Fibroblast of skin of right biceps (primary cell): ENCODE data around the gene TSPEAR.

ENCODE experiments used
- DNase-seq: peaks from one replicate; pipeline ENCODE4 v3.0.0-alpha.2; 2013

Gene TSPEAR

DNA sequence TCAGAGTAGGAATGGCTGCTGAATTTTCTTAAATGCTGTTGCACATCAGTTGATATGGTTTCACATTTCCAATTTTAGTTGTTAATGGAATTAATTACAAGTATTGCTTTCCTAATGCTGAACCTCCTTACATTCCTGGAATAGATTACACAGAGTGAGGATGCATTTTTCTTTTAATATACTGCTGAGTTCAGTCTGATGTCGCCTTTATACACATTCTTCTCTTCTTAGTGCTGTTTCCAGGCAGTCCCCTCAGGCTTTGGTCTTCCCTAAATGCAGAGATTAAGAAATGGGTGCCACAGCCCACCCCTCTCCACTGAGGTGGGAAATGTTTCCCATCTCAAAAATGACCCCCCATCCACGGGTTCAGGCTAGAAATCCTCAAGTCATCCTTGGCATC is 6.7 kb upstream of the TSPEAR start:
- DNase-seq, result peak; percentile 9

DNA sequence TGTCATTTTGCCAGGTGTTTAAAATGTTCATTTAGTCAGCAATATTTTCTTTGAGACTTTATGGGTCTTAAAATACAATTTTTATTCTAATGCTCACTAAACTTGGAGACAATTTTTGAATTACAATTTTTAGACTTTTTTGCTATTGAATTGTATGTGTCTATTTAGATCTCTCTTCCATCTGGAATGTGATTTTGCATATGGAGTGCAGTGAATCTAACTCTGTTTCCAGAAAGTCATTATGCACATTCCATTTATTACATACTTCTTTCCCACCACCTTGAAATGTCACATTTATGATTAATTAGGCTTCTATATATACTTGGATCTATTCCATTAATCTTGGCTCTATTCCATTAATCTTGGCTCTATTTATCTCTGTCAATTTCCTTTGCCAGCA is 5.6 kb upstream of the TSPEAR start:
- peak; percentile 34 for DNase-seq

DNA sequence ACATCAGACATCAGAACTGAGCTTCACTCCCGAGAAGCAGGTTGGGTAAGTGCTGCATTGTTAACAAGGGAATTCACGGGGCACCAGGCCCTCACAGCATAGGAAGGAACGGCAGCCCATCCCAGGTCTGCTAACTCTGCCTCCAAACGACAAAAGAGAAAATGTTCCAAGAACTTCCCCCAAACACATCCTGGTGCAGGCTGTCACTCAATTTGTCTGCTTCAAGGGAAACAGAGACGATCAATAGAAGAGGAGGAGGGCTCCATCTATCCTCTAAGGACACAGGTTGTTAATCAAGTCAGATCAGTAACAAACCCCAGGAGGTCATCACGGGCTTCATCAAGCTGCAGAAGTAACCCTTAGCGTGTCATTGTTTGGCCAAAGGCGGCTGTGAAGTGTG is 3.5 kb upstream of the TSPEAR start:
- no peak for DNase-seq

DNA sequence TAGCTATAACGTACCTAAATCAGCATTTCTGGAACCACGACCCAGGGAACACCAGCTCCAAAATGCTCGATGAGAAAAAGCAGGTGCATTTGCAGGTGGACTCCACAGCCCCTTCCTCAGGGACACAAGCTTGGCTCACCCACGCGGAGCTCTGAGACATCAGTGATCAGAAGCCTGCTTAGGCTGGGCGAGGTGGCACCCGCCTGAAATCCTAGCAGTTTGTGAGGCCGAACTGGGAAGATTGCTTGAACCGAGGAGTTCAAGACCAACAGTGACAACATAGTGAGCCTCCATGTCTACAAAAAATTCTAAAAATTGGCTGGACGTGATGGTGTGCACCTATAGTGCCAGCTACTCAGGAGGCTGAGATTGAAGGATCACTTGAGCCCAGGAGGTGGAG is 2.5 kb upstream of the TSPEAR start:
- DNase-seq, result no peak

DNA sequence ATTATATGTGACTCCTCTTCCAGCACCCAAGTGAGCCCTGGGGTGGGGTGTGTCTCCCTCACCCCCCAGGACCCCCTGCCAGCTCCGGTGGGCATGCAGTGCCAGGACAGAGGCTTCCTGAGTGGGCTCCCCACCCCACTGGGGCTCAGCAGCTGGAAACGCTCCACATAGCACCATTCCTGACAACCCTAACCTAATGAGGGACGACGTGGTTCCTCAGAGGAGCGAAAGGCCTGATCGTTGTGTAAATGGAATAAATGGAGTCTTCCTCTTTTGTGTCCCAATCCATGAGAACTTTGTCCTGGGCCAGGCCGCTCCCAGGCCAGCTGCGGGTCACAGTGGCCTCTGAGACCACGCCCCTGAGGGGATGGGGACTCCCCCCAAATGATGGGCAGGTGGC is 1.8 kb upstream of the TSPEAR start:
- DNase-seq, result no peak

DNA sequence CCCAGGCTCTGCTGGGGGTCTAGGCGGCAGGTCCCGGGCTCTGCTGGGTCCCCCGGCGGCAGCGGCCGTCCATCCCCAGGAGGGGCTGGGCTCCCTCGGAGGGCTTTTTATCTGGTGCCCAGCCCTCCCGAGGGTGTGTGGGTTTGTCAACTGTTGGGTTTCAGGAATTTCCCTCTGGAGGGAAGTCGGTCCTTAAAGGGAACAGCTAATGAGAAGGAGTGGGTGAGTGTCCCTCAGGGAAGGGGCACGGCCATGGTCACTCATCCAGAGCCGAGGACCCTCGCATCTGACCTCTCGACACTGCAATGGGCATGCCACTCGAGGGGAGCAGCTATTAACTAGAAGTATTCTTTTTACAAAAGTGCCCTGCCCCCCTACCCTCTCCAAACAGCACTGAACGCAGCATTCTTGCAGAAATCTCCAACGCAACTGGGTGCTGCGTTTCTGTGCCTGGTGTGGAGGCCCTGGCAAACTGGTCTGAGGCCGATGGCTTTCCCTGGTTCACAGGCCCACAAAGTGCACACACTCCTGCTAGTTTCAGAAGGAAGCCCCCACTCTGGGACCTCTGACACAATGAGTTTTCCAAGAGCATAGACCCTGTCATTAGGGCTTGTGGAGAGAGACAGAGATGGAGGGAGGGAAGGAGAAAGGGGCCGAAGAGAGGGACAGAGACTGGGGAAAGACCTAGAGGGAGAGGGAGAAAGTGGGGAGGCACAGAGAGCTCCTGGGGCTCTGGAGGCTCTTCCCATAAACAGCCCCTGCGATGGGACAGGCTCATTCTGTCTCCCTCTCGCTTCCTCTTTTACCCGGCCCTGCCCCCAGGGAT is 1.0 kb upstream of the TSPEAR start:
- no peak for DNase-seq

DNA sequence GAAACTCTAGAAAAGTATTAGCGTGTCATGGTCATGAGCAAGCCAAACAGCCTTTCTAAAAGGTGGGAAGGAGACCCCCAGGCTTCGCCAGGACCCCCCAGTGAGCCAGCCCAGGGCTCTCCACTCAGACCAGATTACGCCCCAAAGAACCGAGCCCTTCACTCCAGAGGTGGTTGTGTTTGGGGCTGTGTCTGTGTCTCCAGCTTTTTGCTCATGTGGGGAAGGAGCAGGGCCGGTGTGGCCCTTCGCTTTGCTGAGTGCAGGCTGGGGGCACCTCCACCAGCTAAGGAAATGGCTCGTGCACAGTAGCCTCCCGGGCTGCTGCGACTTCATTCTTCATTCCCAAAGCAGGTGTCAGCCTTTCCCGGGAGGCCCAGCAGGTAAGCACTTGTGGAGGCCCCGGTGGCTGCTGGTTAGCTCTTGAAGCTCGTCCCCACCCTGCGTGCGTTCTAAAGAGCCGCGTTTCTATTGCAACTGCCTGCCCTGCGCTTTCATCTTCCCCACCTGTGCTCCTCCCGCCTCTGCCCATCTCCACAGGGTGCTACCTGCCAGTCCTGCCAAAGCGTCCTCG is 531 bp downstream of the TSPEAR start:
- no peak for DNase-seq

DNA sequence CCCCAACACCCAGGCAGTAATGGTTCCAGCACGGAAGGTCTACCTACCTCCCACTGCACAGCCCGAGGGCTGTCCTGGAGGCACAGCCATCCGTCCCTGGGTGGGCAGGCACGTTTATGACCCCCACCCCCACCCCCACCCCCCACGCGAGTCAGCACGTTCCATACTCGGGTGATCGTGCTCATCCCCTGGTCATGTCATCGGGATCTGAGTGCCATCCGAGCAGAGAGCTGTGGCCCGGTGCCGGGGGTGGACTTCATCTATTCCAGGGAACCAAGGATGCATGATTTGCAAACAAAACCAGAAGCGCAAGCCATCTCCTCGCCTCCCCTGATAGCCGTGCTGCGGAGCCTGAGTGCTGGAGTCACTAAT is 1.1 kb downstream of the TSPEAR start:
- no peak for DNase-seq

DNA sequence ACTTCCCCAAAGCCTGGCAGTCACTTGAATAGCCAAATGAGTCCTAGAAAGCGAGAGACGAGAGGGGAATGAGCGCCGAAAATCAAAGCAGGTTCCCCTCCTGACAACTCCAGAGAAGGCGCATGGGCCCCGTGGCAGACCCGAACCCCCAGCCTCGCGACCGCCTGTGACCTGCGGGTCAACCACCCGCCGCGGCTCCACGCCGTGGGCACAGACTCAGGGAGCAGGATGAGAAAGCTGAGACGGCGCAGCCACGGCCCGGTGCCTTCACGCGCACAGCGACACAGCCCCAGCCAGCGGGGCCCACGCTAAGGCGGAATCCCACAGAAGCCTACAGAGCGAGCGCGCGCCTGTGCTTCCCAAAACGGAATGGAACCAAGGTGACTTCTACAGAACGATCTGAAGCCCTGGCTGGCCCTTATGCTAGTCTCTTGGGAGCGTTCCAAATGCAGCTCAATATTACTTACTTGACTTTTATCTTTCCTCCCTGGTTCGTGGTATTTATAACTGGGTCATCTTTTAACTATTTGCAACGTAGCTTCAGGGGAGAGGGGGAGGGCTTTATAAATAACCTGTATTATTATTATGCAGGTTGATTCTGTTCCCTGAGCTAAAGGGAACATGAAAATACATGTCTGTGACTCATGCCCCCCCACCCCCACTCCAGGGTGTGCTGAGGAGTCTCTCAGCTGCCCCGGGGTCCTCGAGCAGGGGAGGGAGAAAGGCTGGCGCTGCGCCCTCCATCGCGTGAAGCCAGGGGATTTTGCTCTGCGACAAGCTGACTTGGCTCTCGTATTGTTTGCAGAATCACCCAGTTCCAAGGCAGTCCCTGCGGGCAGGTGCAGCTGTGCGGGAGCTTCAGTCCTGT is 1.7 kb downstream of the TSPEAR start:
- DNase-seq, result peak; percentile 1

DNA sequence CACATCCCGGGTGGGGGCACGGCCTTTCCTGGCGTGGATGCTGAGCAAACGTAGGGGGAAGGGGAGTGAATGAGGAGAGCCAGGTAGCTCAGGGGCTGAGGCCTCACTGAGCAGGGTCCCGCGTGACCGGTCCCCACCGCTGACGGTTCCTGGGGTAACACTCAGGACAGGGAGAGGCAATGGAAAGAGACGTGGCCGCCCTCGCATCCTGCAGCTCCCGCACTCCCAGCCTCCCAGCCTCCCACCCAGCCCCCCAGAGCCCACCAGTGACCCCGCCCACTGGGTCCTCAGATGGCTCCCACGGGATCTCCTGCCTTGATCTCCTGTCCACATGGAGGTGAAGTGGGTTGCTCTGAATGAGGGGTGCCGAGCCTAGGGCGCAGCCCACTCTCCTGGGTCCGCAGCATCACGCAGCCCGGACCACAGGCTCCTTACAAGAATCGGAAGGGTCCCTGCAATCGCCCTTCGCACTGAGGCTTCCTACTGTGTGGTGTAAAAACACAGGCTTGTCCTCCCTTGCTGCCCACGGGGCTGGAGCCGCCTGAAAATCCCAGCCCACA is 2.4 kb downstream of the TSPEAR start:
- DNase-seq, result no peak

DNA sequence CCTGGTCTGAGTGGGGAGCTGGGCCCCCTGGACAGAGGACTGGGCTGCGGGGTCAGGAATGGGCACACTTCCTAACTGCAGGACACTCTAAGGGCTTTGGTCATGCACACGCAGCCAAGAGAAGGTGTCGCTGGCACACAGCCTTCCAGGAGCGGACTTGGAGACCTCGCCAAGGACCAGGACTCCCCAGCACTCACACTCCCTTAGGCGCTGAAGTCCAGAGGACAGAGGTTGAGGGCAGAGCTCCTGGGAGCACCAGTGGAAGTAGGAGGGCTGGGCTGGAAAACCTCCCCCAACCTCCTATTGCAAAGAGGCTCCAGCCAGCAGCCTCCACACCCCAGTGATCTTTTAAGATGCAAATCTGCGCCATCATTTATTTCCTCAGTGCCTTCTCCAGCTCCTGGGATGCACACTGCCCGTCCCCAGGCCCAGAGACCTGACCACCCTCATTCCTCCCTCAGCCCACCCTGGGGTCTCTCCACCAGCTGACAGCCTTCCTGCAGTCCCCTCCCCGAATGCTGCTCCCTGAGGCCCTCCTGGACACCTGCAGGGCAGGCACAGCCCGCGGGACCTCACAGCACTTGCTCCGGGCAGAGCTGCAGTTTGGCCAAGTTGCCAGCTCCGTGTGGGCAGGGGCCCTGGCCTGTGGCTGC is 3.0 kb downstream of the TSPEAR start:
- no peak for DNase-seq

DNA sequence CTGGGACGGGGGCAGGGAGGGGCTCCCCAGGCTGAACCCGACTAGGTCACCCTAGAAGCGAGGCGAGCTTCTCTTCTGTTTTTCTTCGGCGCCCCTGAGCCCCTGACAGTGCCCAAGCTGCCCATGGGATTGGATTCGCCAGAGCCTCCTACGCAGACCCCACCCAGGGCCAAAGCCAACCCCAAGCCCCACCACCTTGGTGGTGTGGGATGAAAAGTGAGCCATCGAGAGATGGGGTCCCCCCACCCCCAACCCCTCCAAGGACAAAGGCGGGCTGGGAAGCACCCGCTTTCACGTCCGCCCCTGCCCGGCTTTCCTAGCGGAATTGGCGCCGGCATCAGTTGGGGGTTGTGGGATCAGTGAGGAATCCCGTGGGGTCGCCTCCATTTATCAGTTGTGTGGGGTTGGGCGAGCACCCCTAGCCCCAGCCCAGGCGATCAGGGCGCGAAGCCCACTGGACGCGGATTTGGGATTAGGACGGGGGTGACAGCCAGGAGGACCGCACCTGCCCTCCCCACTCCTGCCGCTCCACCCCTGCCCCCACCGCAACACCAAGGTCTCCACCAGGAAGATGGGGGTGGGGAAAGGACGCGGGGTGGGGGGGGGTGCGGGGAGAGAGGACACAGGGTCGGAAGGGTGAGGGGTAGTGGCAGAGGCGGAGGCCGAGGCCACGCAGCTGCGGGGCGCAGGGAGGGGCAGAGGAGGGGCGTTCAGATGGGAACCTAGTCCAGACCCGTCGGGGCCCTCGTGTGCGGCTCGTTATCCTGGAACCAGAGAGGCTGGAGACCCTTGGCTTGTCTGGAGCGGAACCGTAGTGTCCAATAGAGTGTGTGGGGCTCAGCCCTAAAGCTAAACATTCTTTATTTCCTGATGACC is 4.4 kb downstream of the TSPEAR start:
- no peak for DNase-seq

DNA sequence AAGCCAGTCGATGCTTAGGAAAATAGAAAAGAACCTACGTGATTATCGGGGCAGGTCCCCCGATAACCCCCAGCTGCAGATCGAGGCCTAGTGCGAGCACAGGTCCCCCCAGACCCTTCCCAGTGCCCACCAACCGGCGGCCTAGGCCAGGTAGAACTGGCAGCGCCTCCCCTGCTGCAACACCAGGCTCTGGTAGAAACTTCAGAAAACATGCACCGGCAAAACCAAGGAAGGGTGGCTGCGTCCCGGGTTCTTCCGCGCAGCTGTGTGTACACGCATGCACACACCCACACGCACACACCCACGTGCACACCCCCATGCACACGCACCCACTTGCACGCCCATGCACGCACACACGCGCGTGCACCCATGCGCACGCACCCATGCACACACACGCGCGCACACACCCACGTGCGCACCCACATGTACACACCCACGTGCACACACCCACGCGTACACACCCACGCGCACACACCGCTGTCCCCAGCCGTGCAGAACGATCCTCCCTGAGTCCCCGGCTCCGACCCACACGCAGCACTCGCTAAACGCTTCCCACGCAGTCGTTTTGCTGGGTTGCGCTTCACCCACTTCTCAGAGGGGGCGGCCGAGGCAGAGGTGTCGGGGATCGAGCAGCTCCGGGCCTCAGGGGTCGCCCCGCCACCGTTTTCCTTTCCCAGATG is 5.2 kb downstream of the TSPEAR start:
- DNase-seq, result no peak

DNA sequence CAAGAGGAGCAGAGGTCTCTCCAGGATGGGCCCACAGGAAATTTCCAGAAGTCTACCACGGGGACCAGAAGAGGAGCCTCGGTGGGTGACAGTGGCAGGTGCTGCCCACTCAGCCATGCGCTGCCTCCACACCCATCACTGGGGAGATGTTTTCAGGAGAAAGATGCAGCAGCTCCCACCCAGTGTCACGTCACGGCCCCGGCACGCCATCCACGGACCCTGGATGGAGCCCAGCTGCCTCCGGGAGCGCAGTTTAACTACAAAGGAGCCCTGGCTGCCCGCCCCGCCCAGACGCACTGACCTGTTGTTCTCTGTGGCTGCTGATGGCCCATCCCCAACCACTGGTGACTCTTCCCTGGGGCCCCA is 6.8 kb downstream of the TSPEAR start:
- DNase-seq, result no peak

DNA sequence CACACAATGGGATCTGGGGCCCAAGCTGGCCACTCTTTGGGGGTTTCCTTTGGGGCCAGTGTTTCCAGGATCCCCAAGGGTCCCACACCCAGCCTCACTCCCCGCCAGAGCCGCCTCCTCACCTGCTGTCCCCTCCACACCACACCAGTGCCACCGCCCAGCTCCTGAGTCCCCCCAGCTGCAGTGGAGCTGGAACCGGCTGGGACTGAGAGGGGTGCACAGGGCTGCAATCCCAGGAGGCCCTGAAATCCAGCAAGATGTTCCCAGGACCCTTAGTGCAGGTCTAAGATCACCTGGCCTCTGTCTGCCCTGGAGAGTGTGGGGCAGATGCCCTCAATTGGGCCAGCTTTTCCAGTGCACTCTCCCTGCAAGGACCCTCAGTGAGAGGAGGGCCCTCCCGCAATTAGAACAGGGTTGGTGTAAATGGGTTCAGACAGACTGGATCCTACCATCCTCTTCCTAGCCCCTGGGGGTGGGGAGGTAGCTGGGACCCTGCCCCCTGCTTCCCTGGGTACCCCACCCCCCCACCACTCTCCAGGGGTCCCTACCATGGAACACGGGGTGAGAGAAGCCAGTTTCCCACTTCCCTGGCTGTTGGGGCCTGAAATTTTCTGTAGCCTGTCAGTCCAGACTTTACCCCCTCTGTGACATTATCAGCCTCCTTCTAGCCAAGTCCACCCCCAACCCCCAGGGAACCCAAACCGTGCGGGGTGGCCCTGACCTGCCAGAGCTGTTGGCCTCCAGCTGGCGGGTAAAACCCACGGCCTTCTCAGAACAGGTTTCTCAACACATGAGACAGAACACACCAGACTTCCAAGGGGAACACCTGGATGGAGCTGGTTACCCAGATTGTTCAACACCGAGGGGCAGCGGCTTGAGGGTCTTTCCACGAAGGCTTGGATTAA is 7.4 kb downstream of the TSPEAR start:
- no peak for DNase-seq

DNA sequence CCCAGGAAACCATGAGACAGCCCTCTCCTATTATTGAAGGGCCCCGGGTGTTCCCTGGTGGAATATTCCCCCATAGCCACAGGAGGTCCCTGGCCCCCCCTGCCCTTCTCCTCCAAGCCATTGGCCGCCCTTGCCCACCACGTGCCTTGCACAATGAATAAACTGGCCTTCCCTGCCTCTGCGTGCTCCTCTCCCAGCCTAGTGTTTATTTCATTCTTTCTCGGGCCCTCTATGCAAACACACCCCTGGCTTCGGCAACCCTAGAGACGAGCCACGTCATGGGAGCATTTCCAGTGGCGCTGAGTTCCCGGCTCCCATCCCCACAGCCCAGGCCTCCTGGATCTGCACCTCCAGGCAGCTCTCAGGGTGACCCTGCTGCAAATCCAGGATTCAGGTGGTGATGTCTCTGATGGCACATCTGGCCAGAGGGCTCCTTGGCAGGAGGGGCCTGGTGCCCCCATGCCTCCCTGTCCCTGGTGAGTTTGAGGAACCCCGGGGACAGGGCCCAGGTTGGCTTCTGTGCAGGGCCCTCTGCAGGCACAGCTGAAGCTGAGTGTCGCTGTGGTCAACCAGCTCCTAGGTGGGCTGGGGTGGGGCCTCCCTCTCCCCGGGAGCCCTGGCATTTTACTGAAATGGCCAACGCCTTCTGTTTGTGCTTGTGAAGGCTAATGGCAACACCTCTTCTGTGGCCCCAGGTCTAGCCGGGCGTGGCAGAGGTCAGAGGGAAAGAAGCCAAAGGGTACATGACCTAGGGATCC is 8.2 kb downstream of the TSPEAR start:
- DNase-seq, result no peak

DNA sequence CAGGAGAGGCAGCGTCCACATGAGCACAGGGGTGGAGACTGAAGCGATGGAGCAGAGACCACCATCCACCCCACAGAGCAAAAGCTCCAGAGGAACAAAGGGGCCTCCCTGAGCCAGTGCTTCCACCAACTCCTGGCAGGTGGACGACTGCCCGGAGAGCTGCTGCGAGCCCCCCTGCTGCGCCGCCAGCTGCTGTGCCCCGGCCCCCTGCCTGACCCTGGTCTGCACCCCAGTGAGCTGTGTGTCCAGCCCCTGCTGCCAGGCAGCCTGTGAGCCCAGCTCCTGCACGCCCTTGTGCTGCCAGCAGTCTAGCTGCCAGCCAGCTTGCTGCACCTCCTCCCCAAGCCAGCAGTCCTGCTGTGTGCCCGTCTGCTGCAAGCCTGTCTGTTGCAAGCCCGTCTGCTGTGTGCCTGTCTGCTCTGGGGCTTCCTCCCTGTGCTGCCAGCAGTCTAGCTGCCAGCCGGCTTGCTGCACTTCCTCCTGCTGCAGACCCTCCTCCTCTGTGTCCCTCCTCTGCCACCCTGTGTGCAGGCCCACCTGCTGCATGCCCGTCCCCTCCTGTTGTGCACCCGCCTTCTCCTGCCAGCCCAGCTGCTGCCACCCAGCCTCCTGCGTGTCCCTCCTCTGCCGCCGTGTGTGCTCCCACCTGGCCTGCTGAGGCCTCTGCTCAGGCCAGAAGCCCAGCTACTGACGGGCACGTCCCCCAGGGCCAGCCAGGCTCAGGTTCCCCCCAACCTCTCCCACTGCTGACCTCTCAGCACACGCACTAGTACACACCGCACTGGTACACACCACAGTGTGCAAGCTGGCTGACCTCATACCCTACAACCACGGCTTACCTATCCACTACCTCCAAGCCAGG is 9.0 kb downstream of the TSPEAR start:
- DNase-seq, result no peak

DNA sequence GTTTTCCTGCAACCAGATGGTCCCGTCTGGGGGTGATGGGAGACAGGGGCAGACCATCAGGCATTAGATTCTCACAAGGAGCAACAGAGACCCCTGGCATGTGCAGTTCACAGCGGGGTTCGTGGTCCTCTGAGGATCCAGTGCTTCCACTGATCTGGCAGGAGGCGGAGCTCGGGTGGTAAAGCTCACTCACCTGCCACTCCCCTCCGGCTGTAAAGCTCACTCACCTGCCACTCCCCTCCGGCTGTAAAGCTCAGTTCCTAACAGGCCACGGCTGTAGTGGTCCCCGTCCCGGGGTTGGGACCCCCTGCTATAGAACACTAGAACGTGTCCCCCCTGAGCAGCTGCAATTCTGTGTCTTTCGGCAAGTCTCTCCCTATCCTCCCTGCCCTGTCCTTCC is 9.8 kb downstream of the TSPEAR start:
- DNase-seq, result no peak

DNA sequence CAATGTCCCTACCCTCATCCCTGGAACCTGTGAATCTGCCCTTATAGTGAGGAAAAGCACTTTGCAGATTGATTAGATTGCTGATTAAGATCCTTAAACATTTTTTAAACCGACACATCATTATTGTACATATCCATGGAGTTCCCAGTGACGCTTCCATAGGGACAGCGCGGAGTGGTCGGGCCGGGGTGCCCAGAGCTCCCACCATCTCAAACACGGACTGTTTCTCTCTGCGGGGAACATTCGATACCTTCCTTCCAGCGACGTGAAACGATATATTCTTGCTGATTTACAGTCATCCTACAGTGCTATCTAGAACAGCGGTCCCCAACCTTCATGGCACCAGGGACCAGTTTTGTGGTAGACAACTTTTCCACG is 10.4 kb downstream of the TSPEAR start:
- DNase-seq, result no peak
